Pons (tissue), 1 donor: Measurements from ENCODE around the gene LBX1.
A peak's percentile ranks its signal among the peaks of the same experiment; 100 is the strongest.

Source experiments
- DNase-seq: peaks from one replicate; pipeline ENCODE4 v3.0.0-alpha.2; 2016; ENCODE audit warnings: low spot score

LBX1 gene

DNA sequence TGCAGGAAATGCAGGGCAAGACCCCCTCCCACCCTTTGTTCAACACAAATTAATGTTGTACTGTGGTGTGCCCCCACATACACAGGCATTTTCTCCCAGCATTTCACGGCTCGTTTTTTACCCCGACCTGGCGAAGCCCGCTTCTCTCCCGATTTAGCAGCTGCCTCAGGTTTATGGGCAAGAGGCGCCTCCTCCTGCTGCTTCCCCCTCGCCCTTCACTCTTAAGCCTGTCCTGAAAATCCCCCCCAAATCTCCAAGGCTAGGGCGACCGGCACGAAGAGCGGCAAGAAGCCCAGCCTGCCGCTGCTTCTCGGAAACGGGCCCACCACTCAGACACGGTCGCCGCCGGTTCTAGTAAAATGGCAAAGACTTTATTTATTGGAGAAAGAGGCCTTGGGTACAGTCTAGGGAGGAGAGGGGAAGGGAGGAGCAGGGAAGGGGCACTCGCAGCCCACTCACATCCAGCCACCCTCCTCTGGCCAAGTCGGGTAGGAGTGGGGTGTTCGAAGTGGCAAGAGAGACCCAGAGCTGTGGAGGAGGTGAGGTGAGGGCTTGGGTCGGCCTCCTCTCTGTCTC lies 3.3 kb downstream of the LBX1 start:
- DNase-seq: no peak

DNA sequence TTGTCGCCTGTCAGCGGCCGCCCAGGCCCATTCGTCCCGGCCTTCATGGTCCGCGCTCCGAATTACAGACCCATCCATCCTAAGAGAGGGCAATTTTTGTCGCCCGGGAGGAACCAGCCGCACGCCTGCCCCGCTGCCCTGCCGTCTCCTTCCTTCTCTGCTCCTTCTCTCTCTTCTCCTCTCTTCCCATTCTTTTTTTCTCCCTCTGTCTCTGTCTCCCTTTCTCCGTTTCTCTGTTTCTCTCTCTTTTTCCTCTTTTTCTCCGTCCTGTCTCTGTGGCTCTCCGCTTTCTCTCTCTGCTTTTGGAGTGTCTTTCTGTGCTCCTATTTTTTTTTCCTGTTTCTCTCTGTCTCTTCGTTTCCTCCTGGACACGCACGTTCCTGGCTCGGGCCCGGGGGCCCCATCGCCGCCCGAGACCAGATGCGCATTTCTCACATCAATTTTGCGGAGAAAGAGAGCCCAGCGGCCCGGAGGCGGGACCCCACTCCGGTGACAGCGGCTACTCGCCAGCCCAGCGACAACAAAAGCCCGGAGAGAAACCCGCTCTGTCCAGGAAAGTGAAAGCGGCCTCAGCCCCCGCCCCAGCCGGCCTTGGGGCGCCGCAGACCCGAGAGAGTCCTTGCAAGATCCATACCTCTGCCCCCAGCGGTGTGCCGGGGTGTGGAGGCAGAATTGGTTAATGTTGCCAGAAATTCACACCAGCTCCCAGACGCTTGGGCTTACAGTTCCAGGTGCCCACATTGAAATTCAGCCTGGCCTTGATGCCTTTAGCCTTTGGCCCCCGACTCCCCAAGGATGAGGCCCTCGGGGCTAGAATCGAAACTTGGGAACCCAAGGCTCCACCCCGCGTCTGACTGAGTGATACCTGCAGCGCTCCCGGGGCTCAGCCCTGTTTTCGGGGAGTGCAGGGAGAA lies 4.1 kb downstream of the LBX1 start:
- DNase-seq: no peak

DNA sequence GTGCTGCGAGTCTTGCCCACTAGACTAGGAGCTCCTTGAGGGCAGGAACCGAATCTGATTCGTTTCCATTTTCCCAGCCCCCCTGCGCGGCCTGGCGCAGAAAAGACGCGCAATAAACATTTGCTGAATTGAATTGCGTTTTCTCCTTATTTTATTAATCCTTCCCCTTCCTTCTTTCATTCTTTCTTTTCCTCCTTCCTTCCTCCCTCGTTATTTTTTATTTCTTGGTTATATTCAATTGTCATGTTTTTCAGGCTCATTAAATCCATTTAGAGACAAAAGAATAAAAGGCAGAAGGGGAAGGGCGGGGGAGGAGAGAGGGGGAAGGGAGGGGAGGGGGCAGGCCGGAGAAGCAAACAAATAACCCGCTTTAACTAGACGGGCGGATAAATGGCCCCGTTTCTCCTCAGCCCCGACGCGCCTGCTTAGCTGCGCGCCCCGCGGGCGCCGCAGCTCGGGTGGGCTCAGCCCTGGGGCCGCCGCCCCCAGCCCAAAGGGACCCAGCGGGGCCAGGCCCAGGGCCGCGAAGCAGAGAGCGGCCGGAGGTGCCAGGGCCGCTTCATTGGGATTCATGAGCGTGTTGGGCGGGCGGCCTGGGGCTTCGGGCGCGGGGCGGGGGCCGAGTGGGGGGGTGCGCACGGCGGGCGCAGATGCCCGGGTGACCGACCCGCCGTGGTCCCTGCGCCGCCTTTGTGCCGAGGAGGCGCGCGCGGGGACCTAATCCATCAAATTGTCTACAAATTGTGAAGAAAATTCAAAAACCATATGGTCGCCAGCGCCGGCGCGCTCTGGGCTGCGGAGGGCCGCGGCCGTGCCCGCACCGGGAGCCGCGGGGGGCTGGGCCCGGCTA lies 5.0 kb downstream of the LBX1 start:
- no peak for DNase-seq

DNA sequence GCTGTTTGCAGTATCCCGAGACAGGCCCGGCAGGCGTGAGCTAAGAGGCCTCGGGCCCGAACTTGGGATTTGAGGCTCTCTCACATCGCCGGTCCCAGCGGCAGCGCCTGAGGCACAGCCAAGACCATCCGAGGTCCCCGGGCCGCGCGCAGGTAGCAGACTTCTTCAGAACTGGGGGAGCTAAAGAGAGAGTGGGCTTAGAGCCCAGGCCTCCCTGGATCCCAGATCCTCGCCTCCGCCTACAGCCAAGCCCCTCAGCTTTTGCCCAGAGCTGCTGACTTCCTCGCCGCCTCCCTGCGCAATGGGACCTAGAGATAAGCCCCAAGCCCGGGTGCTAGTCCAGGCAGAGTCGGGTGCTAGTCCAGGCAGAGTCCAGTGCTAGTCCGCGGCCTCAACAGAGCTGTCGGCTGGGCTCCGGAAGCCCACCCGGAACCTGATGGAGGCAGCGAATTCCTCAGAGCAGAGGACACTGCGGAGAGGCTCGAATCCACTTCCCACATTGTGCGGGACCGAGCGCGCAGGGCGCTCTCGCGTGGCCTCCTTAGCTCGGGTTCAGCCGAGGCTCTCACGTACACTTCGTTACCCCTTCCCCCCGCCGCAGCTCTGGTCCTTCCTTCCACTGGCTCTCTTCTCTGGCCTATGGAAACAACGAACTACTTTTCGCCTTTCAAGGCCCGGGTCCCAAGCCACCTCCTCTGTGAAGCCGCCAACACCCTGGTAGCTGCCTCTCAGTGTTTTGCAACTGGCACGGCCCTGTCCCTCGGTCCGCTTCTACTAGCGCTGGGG lies 5.8 kb downstream of the LBX1 start:
- no peak for DNase-seq

DNA sequence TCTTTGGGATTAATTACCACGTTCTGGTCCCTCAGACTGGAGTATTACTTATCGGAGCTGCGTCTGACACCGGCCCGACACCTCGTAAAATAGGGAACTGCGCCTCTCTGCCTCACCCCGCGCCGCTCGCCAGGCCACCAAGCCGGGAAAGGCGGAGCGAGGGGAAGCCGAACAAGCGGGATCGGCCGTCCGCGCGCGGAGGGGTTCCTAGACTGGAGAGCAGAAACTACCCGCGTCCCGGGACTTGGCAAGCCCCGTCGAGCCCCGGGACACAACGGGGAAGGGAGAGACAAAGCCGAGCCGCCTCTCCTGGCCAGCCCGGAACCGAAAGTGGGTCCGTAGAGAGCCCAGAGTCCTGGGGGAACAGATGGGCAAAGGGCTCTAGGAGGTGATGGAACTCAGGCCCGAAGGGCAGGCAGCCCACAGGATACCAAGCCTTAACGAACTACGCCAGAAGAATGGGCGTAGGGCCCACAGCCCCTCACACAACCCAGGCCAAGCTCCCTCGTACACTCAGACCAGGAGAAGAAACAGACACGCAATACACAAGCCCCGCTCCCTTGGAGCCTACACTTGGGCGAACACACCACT lies 6.5 kb downstream of the LBX1 start:
- DNase-seq: no peak

DNA sequence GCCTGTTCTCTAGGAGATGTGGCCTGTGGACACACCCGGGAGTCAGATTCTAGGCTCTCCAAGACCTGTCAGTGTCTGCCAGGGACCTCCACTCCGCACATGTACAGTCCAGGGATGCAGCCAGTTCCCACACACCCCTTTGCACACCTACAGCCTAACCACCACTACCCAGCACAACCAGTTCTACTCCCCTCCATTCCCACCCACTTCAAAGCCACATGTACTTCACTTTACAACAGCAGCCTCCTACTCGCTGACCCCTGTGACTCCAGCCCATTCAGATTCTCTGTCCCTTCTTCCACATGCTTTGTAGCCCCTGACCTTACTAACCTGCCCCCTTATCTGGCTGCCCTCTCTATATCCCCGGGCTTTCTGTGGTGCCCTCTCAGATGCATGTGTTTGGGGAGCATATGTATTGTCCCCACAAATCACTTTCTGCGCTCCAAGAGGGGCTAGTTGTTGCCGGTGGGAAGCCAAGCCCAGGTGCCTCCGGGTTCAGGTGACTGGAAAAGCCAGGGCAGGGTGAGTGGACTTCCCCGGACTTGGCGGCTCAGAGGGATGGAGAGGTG lies 7.2 kb downstream of the LBX1 start:
- DNase-seq: no peak

DNA sequence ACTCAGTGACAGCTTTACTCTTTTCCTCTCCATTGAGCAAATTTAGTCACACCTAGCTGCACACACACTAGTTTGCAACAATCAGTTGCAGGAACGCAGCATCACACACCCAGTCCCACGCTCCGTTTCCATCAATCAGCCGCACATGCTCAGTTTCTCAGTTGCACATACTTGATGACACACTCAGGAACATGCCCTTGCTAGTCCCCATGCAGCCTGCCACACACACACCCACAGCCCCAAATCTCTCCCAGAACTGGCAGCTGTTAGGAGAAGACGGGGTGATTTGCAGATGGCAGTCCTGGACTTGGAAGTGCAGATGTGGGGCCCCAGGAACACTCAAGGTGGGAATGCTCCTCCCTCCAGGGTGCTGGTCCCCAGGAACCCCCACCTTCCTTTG lies 7.7 kb downstream of the LBX1 start:
- no peak for DNase-seq

DNA sequence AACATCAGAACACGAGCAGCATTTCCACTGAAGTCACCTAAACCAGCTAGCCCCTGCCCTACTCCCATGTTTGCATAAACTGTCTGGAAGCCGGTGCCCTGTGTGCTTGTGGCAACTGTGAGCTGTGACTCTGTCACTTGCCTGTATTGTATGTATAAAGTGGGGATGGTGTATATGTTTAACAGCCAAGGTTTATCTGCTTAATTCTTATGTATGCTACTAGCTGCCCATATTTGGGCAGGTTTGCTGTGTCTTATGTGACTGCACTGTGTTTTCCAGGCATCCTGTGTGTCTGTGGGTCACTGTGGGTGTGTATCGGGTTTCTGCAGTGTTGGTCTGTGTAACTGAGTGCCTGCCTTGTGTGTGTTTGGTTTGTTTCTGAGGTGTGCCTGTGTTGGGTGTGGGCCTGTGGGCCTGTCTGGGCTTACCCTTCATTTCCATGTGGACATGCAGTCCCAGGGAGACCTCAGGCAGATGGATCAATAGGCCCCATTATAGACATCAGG lies 9.3 kb downstream of the LBX1 start:
- DNase-seq: no peak

DNA sequence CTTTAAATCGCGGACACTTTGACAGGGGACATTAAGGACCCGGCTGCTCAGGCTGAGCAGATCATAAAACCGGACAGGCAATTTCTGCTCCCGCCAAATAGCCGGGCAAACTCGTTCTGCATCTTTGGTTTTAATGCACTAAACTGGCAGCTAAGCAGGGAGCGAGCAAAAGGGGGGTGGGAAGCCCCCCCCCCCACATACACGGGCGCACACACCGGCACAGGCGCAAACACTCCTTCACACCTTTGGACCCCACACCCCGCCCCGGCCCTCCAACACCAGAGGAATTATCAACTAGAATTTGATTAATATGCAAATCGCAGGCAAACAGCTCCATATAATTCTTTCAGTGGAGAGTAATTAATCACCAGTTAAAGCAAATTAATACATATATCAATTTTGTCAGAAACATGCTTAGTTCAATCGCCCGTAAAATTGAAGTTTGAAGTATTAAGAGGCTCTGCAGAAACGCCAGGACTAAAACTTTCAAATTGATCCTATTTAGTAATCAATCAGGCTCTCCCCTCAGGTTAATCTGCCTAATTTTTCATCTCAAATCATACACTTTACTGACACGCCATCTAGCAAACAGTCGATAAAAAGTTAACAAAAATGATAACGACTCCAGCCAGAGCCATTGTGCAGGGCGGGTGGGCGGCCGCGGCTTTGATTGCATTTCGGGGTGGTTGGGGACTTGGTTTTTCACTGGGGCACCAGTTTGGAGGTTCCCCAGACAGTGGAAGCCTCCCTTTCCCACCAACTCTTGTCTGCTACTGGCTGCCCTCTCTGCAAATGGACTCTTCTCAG lies 9.9 kb downstream of the LBX1 start:
- no peak for DNase-seq

DNA sequence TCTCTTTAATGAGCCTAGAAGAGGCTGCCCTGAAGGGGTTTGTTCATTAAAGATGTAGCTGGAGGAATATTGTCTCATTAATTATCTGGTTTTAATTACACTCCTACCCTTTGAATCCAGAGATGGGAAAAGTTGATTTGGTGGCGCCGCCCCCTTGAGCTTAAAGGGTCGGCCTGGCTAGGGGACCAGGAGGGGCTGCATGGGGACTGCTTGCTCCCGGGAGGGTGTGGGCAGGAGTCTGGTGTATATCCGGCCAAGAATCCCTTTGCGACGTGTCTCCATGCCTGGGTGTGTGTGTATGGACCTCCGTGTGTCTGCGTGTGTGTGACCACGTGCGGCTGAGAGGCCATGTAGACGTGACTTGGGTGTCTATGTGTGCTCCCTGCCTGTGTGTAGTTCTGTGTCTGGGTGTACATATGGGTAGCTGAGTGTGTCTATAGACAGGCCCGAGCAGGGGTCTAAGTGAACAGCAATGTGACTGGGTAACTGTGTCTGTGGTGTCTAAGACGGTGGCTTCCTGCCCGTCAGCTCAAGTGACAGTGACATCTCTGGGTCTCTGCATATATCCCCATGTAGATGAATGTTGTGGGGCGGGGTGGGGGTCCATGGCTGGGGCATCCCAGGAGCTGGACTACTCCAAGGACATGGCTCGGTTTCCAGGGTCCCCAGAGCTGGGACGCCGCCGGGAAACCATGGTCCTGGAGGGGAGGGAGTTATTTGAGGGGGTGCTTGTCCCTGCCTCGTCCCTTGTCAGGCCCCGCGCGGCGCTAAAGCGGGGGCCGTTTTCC lies 10.7 kb downstream of the LBX1 start:
- DNase-seq: no peak

DNA sequence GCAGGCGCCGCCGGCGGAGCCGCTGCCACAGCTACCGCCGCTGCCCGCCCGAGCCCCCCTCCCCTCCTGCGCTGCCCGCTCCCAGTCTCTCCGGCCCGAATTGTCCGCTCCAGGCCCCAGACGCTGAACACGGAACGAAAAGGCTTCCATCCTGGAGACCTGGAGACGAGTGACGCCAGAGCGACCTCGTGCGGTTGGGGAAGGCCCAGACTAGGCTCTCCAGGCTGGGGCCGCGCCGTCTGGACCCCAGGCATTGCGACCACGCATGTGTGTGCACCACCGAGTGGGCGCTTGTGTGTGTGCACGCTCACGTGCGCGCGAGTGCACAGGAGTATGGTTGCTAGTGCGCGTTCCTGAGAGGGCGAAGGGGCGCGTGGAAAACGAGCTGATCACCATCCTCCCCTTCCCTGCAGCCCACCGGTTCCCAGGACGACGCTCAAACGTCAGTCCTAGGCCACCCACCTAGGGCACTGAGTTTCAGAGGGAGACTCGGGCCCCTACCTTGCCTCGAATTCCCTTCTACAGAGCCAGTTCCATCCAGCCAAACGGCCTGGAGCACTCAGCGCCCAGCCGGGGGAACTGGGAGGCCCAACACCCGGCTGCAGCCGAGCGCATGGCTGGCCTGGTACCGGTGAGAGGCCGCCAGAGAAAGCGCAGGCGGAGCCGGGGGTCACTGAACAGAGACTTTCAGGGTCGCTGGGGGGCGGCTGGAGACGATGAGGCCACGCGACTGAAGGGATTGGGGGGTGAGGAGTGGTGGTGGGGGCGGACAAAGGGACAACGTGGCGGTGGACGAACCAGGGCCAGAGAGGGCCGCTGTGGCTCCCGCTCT lies 11.6 kb downstream of the LBX1 start:
- no peak for DNase-seq

DNA sequence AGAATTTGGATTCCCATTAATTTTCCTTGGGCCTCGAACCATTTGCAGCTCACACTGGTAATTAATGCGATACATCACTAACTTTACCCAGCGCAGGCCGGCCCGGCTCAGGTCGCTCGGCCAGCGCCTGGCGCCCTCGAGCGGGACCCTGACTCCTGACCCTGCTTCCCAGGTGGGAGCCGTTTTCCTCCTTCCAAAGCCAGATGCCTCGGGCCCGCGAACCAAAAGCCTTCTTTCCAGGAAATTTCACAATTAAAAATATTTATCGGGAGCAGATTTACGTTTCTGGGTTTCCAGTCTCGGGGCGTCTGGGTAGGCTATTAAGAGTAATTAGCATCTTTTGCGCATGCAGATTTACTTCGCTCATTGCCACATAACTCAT lies 12.2 kb downstream of the LBX1 start:
- DNase-seq: no peak

DNA sequence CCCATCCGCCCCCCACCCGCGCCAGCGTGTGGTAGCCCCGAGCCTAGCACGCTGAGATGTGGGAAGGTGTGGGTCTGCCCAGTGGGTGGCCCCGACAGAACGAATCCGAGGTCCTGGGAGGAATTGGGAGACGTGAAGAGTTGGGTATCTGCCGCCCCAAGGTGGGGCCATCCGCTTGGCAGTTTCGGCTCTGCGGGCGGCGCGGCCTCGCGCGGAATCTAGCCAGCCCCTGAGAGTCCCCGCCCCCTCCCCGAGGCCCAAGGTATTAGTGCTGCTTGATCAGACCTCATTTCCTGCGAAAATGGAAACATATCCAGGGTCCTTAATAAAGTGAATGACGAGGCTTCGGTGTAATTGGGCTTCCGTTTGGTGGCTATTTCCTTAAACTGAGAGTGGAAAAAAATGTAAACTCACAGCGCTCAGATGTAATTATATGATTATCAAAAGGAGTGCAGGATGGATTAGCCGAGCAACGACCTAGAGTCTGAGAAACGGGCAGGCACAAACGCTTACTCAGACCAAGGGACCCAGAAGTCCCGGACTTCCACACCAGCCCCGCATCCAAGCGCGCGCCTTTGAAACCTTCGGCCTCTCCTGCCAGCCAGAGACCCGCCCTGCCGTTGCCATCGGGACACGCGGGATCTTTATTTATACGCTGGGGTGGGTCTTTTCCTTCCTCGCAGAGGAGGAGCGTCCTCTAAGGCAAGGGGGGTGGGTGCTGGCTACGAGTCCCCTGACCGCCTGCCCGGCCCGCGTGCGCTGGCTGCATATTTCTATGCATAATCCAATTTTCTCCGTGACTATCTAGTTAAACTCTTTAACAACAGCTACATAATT lies 12.8 kb downstream of the LBX1 start:
- no peak for DNase-seq

DNA sequence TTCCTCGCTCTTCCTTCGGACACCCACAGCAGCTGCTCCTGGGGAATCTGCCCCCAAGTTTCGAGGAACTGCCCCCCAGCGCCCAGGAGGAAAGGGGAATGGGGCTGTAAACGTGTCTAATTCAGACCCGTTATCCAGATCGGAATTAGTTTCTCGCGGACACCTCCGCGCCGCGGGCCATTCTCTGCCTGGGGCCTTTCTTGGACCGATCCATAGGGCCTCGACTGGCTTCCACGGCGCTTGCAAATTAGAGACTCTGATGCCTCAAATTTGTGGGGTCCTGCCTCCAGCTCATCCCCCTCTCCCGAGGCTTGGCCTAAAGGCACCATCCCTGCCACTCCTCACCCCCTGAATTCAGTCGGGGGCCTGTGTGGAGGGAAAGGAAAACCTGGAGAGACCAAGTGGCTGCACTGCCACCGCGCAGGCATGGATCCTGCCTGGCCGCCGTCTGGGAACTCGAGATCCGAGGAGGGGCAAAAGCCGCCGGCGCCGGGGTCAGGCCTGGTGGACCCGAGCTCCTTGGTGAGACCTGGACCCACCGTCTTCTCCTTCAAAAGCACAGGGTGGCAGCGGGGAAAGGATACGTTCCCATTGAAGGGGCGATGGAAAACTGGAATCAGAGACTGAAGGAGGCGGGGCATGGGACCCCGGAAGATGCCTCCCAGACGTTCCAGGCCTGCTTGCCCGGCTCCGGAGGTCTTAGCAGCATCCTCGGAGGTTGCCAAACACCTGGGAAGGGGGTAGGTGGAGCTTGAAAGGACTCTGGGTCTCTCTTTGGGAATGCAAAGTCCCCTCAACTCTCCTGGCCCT lies 13.7 kb downstream of the LBX1 start:
- DNase-seq: no peak

DNA sequence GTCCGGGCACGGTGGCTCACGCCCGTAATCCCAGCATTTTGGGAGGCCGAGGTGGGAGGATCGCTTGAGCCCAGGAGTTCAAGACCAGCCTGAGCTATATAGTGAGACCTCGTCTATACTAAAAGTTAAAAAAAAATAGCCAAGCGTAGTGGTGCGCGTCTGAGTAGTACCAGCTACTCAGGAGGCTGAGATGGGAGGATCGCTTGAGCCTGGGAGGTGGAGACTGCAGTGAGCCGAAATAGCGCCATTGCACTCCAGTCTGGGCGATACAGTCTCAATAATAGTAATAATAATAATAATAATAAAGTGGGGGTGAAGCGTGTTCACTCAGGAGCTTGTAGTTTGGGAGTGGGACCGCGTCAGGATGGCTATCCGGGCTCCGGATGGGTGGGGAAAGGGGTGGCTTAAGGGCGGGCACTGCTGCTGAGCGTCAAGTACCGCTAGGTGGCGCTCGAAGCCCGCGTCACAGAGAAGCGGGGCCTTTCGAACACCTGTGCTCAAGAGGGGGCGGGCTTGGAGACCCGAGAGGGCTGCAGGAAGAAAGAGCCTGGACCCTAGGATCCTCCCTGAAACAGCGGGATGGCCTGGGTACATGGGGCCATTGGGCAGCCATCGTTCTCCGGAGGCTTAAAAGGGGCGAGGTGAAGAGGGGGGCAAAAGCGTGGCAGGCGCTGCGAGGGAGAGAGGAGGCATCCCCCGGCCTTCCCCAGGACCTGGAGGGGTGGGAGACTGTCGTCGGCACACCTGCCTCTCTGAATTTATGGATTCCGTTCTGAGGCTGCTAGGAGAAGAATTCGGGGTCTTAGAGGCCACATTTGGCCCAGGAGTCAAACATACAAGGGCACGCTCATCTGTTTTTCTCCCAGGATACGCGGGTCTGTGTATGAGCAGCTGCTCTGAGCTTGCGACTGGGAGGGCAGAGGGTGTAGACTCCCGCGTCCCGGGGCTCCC lies 14.5 kb downstream of the LBX1 start:
- DNase-seq: peak; percentile 12

DNA sequence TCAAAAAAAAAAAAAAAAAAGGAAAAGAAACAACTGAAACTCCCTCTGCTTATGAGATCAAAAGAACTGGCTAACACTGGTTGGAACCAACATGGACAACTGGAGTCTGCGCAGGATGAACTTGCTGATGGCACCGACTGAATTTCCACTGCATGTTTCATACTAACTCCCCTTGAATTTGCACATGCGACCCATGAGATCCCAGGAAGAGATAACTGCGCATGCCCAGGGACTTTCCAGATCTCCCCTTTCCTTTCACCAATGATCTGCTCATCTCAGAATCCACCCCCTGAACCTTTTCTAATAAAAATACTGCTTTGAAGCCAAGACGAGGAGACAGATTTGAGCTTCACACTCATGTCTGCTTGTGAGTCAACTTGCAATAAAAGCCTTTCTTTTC lies 20.7 kb downstream of the LBX1 start:
- no peak for DNase-seq
